HepG2 (cell line): Measurements from ENCODE around the gene RDH14. TPM values are rescaled to one million over a fixed set of nuclear protein-coding genes. Genes with fewer than 3 reads are reported as not detected.

Experiments
- ATAC-seq: fragments of 200-7000 bp; cut with Tn5 transposase; 3 replicates; pipeline ENCODE4 v1.9.1; 2020; ENCODE audit warnings: mild to moderate bottlenecking, moderate library complexity
- BruUV-seq: library from RNA; stranded (reverse); fragments of 400-500 nt; replicated peaks from 2 replicates; lab custom pipeline; 2021; lab: Mats Ljungman, UMichigan
- CTCF ChIA-PET: fragments of 300-600 bp; formaldehyde crosslinking; extraction: SDS; loops from one replicate; lab custom pipeline; 2021; ENCODE audit warnings: low total read pairs, inconsistent platforms, low intra/inter-chr PET ratio; lab: Yijun Ruan, JAX
- POLR2A ChIA-PET: fragments of 350-600 bp; sonication (Branson Sonifier 250); formaldehyde crosslinking; loops from one replicate; lab custom pipeline; 2020; ENCODE audit warnings: antibody characterized with exemption, inconsistent platforms; lab: Yijun Ruan, JAX
- DNase-seq: peaks from one replicate; pipeline ENCODE4 v3.0.0-alpha.2; 2015; ENCODE audit warnings: low spot score
- FAIRE-seq: peaks from 3 replicates; lab custom pipeline; 2011; peaks lifted over from hg19 to GRCh38; lab: Jason Lieb, UNC
- H2AFZ ChIP-seq: one replicate; pipeline ENCODE4 v1.6.1; 2011; ENCODE audit warnings: low read length, inconsistent platforms
- H3K27ac ChIP-seq: fragments of 300-600 bp; 3 replicates; pipeline ENCODE4 v1.8.0; 2011; ENCODE audit warnings: mixed run types, mild to moderate bottlenecking, mixed read lengths, low read length, inconsistent platforms; ENCODE audit not compliant: insufficient read depth; ENCODE audit errors: extremely low read length
- H3K27me3 ChIP-seq, 2 experiments: fragments of 200-600 bp in 1 of 2; 2 replicates in 1 of 2; 3 replicates in 1 of 2; pipeline versions ENCODE4 v1.6.0 to v1.8.0; 2011; ENCODE audit warnings: low read length in 2 of 2, mild to moderate bottlenecking in 2 of 2, moderate library complexity in 2 of 2, inconsistent platforms in 1 of 2; ENCODE audit not compliant: insufficient read depth in 2 of 2, control insufficient read depth in 1 of 2
- H3K36me3 ChIP-seq, 2 experiments: fragments of 200-600 bp in 1 of 2; replicated peaks in 1 of 2; 2 replicates in 1 of 2; 3 replicates in 1 of 2; pipeline versions ENCODE4 v1.5.1 to v1.8.0; 2011; ENCODE audit warnings: low read length in 2 of 2, inconsistent platforms in 1 of 2; ENCODE audit not compliant: insufficient read depth in 2 of 2, control insufficient read depth in 1 of 2
- H3K4me1 ChIP-seq: 2 replicates; pipeline ENCODE4 v1.5.1; 2012; ENCODE audit warnings: low read length, inconsistent platforms; ENCODE audit not compliant: insufficient read depth
- H3K4me2 ChIP-seq: 2 replicates; pipeline ENCODE4 v1.6.0; 2011; ENCODE audit warnings: low read depth, low read length, inconsistent platforms
- H3K4me3 ChIP-seq, 3 experiments: fragments of 200-600 bp in 1 of 3; sonication (generic), shearing (Covaris generic) in 1 of 3; replicated peaks in 1 of 3; 2 replicates each; pipeline ENCODE4 v1.5.1; 2011 to 2016; ENCODE audit warnings: low read length in 3 of 3, inconsistent platforms in 2 of 3, low read depth in 2 of 3, mild to moderate bottlenecking in 2 of 3, control low read depth in 1 of 3, mixed read lengths in 1 of 3; ENCODE audit not compliant: insufficient read depth in 1 of 3
- H3K79me2 ChIP-seq: one replicate; pipeline ENCODE4 v1.6.1; 2011; ENCODE audit warnings: low read length, inconsistent platforms; ENCODE audit not compliant: insufficient read depth
- H3K9ac ChIP-seq: 2 replicates; pipeline ENCODE4 v1.6.0; 2011; ENCODE audit warnings: mild to moderate bottlenecking, low read depth, low read length, inconsistent platforms; ENCODE audit not compliant: insufficient read depth
- H3K9me3 ChIP-seq: 2 replicates; pipeline ENCODE4 v1.5.1; 2012; ENCODE audit warnings: mild to moderate bottlenecking, low read length
- H4K20me1 ChIP-seq: 2 replicates; pipeline ENCODE4 v1.6.0; 2011; ENCODE audit warnings: inconsistent platforms, mild to moderate bottlenecking, low read length, moderate library complexity; ENCODE audit not compliant: insufficient read depth
- AHR ChIP-seq: IDR thresholded peaks from 2 replicates; pipeline ENCODE4 v1.6.1; 2018; ENCODE audit warnings: missing genetic modification reagents, missing compliant biosample characterization
- ASH2L ChIP-seq: fragments of 300-600, 200-600 bp; sonication (generic); IDR thresholded peaks from 2 replicates; pipeline ENCODE4 v1.7.0; 2017; ENCODE audit warnings: low read depth, mild to moderate bottlenecking, moderate library complexity, mixed read lengths, low read length; ENCODE audit not compliant: insufficient read length
- ATRX ChIP-seq: sonication (generic); formaldehyde crosslinking; IDR thresholded peaks from 2 replicates; pipeline ENCODE4 v1.4.0; 2020; ENCODE audit warnings: missing genetic modification reagents, borderline replicate concordance
- IKZF4 ChIP-seq: sonication (generic); formaldehyde crosslinking; IDR thresholded peaks from 2 replicates; pipeline ENCODE4 v1.5.1; 2020; ENCODE audit warnings: borderline replicate concordance, mild to moderate bottlenecking, low read depth, missing genetic modification reagents; ENCODE audit errors: not compliant biosample characterization
- MED8 ChIP-seq: sonication (generic); formaldehyde crosslinking; IDR thresholded peaks from 2 replicates; pipeline ENCODE4 v1.8.1; 2023; ENCODE audit warnings: mild to moderate bottlenecking, missing genetic modification reagents; ENCODE audit not compliant: insufficient replicate concordance
- NR2F6 ChIP-seq, 2 experiments: IDR thresholded peaks; 2 replicates each; pipeline ENCODE4 v1.6.1; 2016; ENCODE audit warnings: antibody characterized with exemption in 1 of 2, mild to moderate bottlenecking in 1 of 2
- PHF5A ChIP-seq: IDR thresholded peaks from one replicate; pipeline ENCODE4 v1.6.1; 2018; ENCODE audit warnings: low read depth, missing genetic modification reagents; ENCODE audit not compliant: unreplicated experiment
- RAD21 ChIP-seq: fragments of 450-650 bp; formaldehyde crosslinking; IDR thresholded peaks from 2 replicates; pipeline ENCODE4 v1.5.0; 2020; ENCODE audit warnings: mild to moderate bottlenecking
- RELA ChIP-seq: sonication (generic); formaldehyde crosslinking; IDR thresholded peaks from 2 replicates; pipeline ENCODE4 v1.4.0; 2020; ENCODE audit warnings: missing genetic modification reagents
- SNAPC4 ChIP-seq: sonication (generic); formaldehyde crosslinking; IDR thresholded peaks from 2 replicates; pipeline ENCODE4 v1.4.0; 2020; ENCODE audit warnings: mild to moderate bottlenecking, missing genetic modification reagents
- ZBTB25 ChIP-seq: IDR thresholded peaks from 2 replicates; pipeline ENCODE4 v1.6.1; 2018; ENCODE audit warnings: missing genetic modification reagents
- ZNF280B ChIP-seq: sonication (generic); formaldehyde crosslinking; IDR thresholded peaks from 2 replicates; pipeline ENCODE4 v1.5.0; 2020; ENCODE audit warnings: missing genetic modification reagents, mild to moderate bottlenecking, borderline replicate concordance
- ZNF552 ChIP-seq: sonication (generic); formaldehyde crosslinking; IDR thresholded peaks from 2 replicates; pipeline ENCODE4 v1.9.0; 2022; ENCODE audit warnings: missing genetic modification reagents, mild to moderate bottlenecking, borderline replicate concordance
- ZNF792 ChIP-seq: IDR thresholded peaks from 2 replicates; pipeline ENCODE4 v1.6.1; 2016
- WGBS: methylation state at CpG from one replicate; pipeline ENCODE4 v1.1.6; 2017; ENCODE audit warnings: low lambda C conversion rate; 5-methylcytosine and 5-hydroxymethylcytosine counted together
- in situ Hi-C: cut with HindIII; loops from 2 replicates; pipeline ENCODE4 v1.10.0; 2017; ENCODE audit warnings: low pct_unique_long_range_greater_than_20kb; ENCODE audit not compliant: extremely low pct_ligation_motif_present
- intact Hi-C: fragments of 100-400 bp; cut with micrococcal nuclease; formaldehyde crosslinking; loops from one replicate; pipeline ENCODE4 v1.10.0; 2022; ENCODE audit not compliant: unreplicated experiment
- polyA plus RNA-seq, 8 experiments: library from polyadenylated mRNA; depleted of rRNA in 3 of 8; stranded (reverse) in 7 of 8; unstranded in 1 of 8; fragments of >200 nt; fragmentation: Illumina TruSeq in 4 of 8; extraction: Trizol in 4 of 8; gene quantifications; 2 replicates each; pipeline versions ENCODE4 v1.2.1 to v1.2.3, GENCODE V29; 2011 to 2016; ENCODE audit warnings: low read depth in 4 of 8, missing spikeins in 1 of 8, mixed read lengths in 1 of 8; ENCODE audit not compliant: insufficient read depth in 1 of 8
- total RNA-seq, 5 experiments: library from RNA; depleted of rRNA; stranded (reverse); fragments of >200 nt; fragmentation: Illumina TruSeq; extraction: Trizol; gene quantifications; 2 replicates each; pipeline ENCODE4 v1.2.3, GENCODE V29; 2016; ENCODE audit warnings: low read depth in 1 of 5

The RDH14 gene
- total and polyA plus RNA-seq, 2 of the 13 experiments (the other 11 are each of a cell fraction or from before 2014, with no cell fraction given): 27.4 to 39.9 TPM

GRCh38 chr2:18520451-18521425 lies 39.7 kb downstream of the RDH14 start:
- Histone ChIP-seq H3K4me1 (no peaks in the 10 kb centered on the region), H3K4me3 (no peak overlapping the region), H2AFZ (no peak overlapping the region), H3K4me2 (no peak overlapping the region), H3K9me3 (no peaks in the 10 kb centered on the region), H3K27ac (no peak overlapping the region), H3K9ac (no peak overlapping the region), H3K27me3 (peaks cover 2 to 11% of the 10 kb centered on the region in 2 experiments; a peak in 4 of 5 replicates), H3K36me3 (no peaks in the 10 kb centered on the region), H3K79me2 (no peaks in the 10 kb centered on the region), H4K20me1 (no peaks in the 10 kb centered on the region)
- in situ Hi-C loops: loop anchor here (5.0 kb wide), 3 partner anchors 227 to 1342 kb away; no protein-coding TSS in a partner anchor
- DNase-seq (peak; percentile 71), FAIRE-seq (peak; percentile 89), ATAC-seq (peak; percentile 96)
- CTCF ChIA-PET: interaction anchor here (2.0 to 2.2 kb wide), 2 partner anchors 842 to 1343 kb away, joined by 14 to 20 read pairs; no protein-coding TSS in a partner anchor
- POLR2A ChIA-PET: no interaction called here
- 35% methylated on average over 15 of the region's 16 CpGs for WGBS
- no TSS peak for BruUV-seq
- intact Hi-C loops: loop anchor here (1.0 to 10.0 kb wide), 8 partner anchors 222 to 1343 kb away; no protein-coding TSS in a partner anchor
- TF ChIP-seq ZNF280B (CRISPR knock-in tag) (no peak), ATRX (CRISPR knock-in tag) (no peak), IKZF4 (CRISPR knock-in tag) (no peak), RELA (0 out of 2 replicates have a peak, but pooled peaks have one; percentile 37), SNAPC4 (CRISPR knock-in tag) (no peak), ZBTB25 (CRISPR knock-in tag) (no peak), MED8 (CRISPR knock-in tag) (no peak), ASH2L (no peak), PHF5A (CRISPR knock-in tag) (no peak), ZNF552 (CRISPR knock-in tag) (no peak), ZNF792 (CRISPR knock-in tag) (no peak), NR2F6 (IDR thresholded peaks at IDR 0.05) (no peak), NR2F6 (CRISPR knock-in tag; IDR thresholded peaks at IDR 0.05) (no peak), RAD21 (CRISPR knock-in tag) (peak; percentile 95), AHR (peak; percentile 43; the same call in 1 of the 2 replicates)
